ENCODE measurements around the gene ANKRD65.
"Not testable (repeated sequence)": the region's sequence is repeated elsewhere in the genome, so short reads cannot be mapped to it uniquely, and the experiment has no call there.

The ANKRD65 gene

DNA sequence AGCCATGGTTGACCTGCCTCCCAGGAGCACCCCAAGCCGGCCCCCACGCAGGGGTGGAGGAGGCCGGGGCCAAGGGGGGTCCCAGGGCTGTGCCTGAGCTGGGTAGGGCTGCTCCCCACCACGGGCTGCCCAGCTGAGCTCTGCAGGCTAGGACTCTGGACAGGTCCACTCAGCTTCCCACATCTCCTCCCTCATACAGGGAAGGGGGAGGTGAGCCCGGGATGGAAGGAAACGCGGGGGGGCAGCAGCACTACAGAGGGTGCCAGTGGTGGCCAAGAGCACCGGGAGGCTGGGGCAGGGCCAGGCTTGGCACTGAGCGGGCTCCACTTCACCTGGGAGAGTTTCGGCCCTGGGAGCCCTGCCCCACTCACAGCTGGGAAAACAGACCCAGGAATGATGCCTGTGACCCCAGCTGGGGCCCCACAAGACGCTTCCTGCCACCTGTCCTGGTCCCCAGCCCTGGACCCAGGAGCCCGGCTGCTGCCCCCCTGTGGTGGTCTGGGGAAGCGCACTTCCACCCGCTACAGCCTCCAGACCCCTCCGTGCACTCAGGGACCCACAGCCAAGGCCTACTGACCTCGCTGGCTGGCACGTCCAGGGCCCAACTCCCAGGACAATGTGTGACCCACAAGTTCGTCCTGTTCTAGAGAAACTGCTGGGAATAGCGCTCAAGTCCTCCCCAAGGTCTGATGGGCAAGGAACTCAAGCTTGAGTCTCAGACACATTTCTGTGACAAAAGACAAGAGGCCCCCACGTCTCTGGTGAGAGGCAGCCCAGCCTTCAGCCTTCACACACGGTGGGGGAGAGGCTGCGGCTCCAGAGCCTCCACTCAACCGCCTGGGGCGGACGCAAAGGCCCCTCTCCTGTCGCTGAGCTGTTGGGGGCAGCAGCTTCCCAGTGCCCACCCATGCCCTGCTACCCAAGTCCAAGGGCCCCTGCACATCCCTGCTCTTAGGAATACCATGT lies 49.0 kb downstream of the ANKRD65 start:
- peak overlapping the region; percentile 27 for H3K27ac ChIP-seq (ENCODE audit: low read length, poor library complexity, severe bottlenecking)
- peak overlapping the region in 1 of 2 experiments; percentile 25 for H3K4ac ChIP-seq (ENCODE audit: low read depth in 1 of 2, low read length in 2 of 2)
- H2BK120ac ChIP-seq (ENCODE audit: low read depth, low read length), result no peak overlapping the region
- H3K14ac ChIP-seq (ENCODE audit: low read length in 2 of 2), result no peak overlapping the region
- no peaks in the 10 kb centered on the region for H3K9me3 ChIP-seq (ENCODE audit: control insufficient read depth, low read length)
- peak overlapping the region; percentile 26 for H2BK15ac ChIP-seq (ENCODE audit: low read depth, poor library complexity, severe bottlenecking)
- H2AFZ ChIP-seq (ENCODE audit: low read depth, low read length), result no peak overlapping the region
- H2BK5ac ChIP-seq (ENCODE audit: low read depth, low read length, poor library complexity, severe bottlenecking), result no peak overlapping the region
- H4K8ac ChIP-seq (ENCODE audit: low read length), result peak overlapping the region; percentile 56
- DNase-seq, result peak; percentile 68
- peaks cover 11 to 40% of the 10 kb centered on the region in 2 experiments for H3K36me3 ChIP-seq (ENCODE audit: control insufficient read depth in 1 of 2, insufficient read depth in 2 of 2, low read depth in 1 of 2, low read length in 2 of 2)
- no peak overlapping the region for H3K18ac ChIP-seq (ENCODE audit: low read depth in 1 of 2, low read length in 2 of 2)
- H2BK12ac ChIP-seq (ENCODE audit: low read length in 2 of 2), result no peak overlapping the region
- H3K79me1 ChIP-seq (replicated peaks; ENCODE audit: low read length, poor library complexity, severe bottlenecking), result peaks cover 16% of the 10 kb centered on the region
- H3K4me3 ChIP-seq (ENCODE audit: insufficient read depth in 1 of 2, low read depth in 1 of 2, low read length in 2 of 2), result peak overlapping the region in 1 of 2 experiments; percentile 42
- H3K23ac ChIP-seq (ENCODE audit: low read length in 2 of 2), result no peak overlapping the region
- H3K9ac ChIP-seq (ENCODE audit: low read length), result peak overlapping the region; percentile 55
- H3K4me1 ChIP-seq (ENCODE audit: control insufficient read depth, insufficient read depth, low read depth, low read length), result peaks cover 35% of the 10 kb centered on the region
- H2AK5ac ChIP-seq (ENCODE audit: low read length, severe bottlenecking), result peak overlapping the region; percentile 33
- H3K4me2 ChIP-seq (ENCODE audit: low read length, poor library complexity, severe bottlenecking), result peak overlapping the region; percentile 45
- H3K27me3 ChIP-seq (ENCODE audit: control insufficient read depth in 1 of 2, insufficient read depth in 1 of 2, low read length in 2 of 2), result no peaks in the 10 kb centered on the region
- peak overlapping the region; percentile 43 for H4K91ac ChIP-seq (ENCODE audit: low read length)
- 54% methylated on average over 25 of the region's 26 CpGs for WGBS

DNA sequence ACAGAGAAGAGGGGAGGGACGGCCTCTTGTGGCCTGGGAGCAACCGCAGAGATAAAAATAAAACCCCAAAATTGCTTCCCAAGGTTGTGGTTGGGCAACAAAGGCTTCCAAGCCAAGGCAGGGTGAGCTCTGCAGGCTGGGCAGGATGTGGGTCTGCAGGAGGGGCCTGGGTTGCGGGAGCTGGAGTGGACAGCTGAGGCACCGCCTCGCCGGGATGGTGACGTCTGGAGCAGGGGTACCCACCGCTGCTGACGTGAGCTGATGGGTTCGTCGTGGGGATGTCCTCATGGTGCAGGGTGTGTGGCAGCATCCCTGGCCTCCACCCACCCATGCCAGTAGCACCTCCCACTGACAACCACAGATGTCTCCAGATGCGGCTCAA lies 49.7 kb downstream of the ANKRD65 start:
- H3K27ac ChIP-seq (ENCODE audit: low read length, poor library complexity, severe bottlenecking), result peak overlapping the region; percentile 27
- peaks cover 16% of the 10 kb centered on the region for H3K79me1 ChIP-seq (replicated peaks; ENCODE audit: low read length, poor library complexity, severe bottlenecking)
- H3K4me3 ChIP-seq (ENCODE audit: insufficient read depth in 1 of 2, low read depth in 1 of 2, low read length in 2 of 2), result peak overlapping the region in 1 of 2 experiments; percentile 42
- H3K14ac ChIP-seq (ENCODE audit: low read length in 2 of 2), result no peak overlapping the region
- no peak overlapping the region for H2BK12ac ChIP-seq (ENCODE audit: low read length in 2 of 2)
- H3K27me3 ChIP-seq (ENCODE audit: control insufficient read depth in 1 of 2, insufficient read depth in 1 of 2, low read length in 2 of 2), result no peaks in the 10 kb centered on the region
- H2BK120ac ChIP-seq (ENCODE audit: low read depth, low read length), result no peak overlapping the region
- no peak overlapping the region for H2AFZ ChIP-seq (ENCODE audit: low read depth, low read length)
- H4K91ac ChIP-seq (ENCODE audit: low read length), result peak overlapping the region; percentile 43
- DNase-seq, result no peak
- no peak overlapping the region for H3K4ac ChIP-seq (ENCODE audit: low read depth in 1 of 2, low read length in 2 of 2)
- no peak overlapping the region for H3K23ac ChIP-seq (ENCODE audit: low read length in 2 of 2)
- H4K8ac ChIP-seq (ENCODE audit: low read length), result no peak overlapping the region
- peak overlapping the region; percentile 37 for H3K9ac ChIP-seq (ENCODE audit: low read length)
- no peaks in the 10 kb centered on the region for H3K9me3 ChIP-seq (ENCODE audit: control insufficient read depth, low read length)
- H3K36me3 ChIP-seq (ENCODE audit: control insufficient read depth in 1 of 2, insufficient read depth in 2 of 2, low read depth in 1 of 2, low read length in 2 of 2), result peaks cover 11 to 38% of the 10 kb centered on the region in 2 experiments
- H3K4me2 ChIP-seq (ENCODE audit: low read length, poor library complexity, severe bottlenecking), result no peak overlapping the region
- WGBS, result 93% methylated on average over 12 of the region's 12 CpGs
- peaks cover 34% of the 10 kb centered on the region for H3K4me1 ChIP-seq (ENCODE audit: control insufficient read depth, insufficient read depth, low read depth, low read length)
- no peak overlapping the region for H2BK5ac ChIP-seq (ENCODE audit: low read depth, low read length, poor library complexity, severe bottlenecking)
- peak overlapping the region; percentile 30 for H2AK5ac ChIP-seq (ENCODE audit: low read length, severe bottlenecking)
- H3K18ac ChIP-seq (ENCODE audit: low read depth in 1 of 2, low read length in 2 of 2), result no peak overlapping the region
- H2BK15ac ChIP-seq (ENCODE audit: low read depth, poor library complexity, severe bottlenecking), result peak overlapping the region; percentile 26

DNA sequence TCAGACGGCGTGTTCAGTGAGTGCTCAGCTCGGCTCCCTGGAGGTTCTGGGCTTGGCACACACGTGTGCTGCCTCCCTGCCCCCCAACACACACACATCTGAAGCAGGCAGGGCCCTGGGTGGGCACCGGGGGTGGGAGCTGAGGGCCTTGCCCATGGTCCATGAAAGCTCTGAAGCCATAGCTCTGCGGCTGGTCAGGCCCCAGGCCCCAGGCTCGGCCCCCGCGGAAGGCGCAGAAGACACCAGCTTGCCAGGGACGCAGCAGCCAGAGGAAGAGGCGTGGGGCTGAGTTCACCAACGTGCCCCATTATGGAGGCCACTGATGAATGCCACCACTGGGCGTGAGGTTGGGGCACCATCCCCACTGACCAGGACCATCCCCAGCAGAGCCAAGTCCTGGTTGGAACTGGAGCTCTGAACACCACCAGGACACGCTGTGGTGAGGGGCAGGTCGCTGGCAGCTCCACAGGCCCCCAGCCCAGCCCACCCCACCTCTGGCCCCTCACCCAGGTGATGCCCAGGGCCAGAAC lies 50.2 kb downstream of the ANKRD65 start:
- Histone ChIP-seq H3K4ac (ENCODE audit: low read depth in 1 of 2, low read length in 2 of 2) (no peak overlapping the region), H3K4me1 (ENCODE audit: control insufficient read depth, insufficient read depth, low read depth, low read length) (peaks cover 30% of the 10 kb centered on the region), H4K8ac (ENCODE audit: low read length) (no peak overlapping the region), H3K4me3 (ENCODE audit: insufficient read depth in 1 of 2, low read depth in 1 of 2, low read length in 2 of 2) (no peak overlapping the region), H4K91ac (ENCODE audit: low read length) (no peak overlapping the region), H2AFZ (ENCODE audit: low read depth, low read length) (no peak overlapping the region), H2BK120ac (ENCODE audit: low read depth, low read length) (no peak overlapping the region), H3K9me3 (ENCODE audit: control insufficient read depth, low read length) (no peaks in the 10 kb centered on the region), H3K14ac (ENCODE audit: low read length in 2 of 2) (no peak overlapping the region), H3K23ac (ENCODE audit: low read length in 2 of 2) (no peak overlapping the region), H3K36me3 (ENCODE audit: control insufficient read depth in 1 of 2, insufficient read depth in 2 of 2, low read depth in 1 of 2, low read length in 2 of 2) (peaks cover 11 to 35% of the 10 kb centered on the region in 2 experiments), H3K27me3 (ENCODE audit: control insufficient read depth in 1 of 2, insufficient read depth in 1 of 2, low read length in 2 of 2) (no peaks in the 10 kb centered on the region), H2BK12ac (ENCODE audit: low read length in 2 of 2) (peak overlapping the region in 1 of 2 experiments; percentile 8), H2BK5ac (ENCODE audit: low read depth, low read length, poor library complexity, severe bottlenecking) (no peak overlapping the region), H3K27ac (ENCODE audit: low read length, poor library complexity, severe bottlenecking) (no peak overlapping the region), H3K9ac (ENCODE audit: low read length) (peak overlapping the region; percentile 38), H3K18ac (ENCODE audit: low read depth in 1 of 2, low read length in 2 of 2) (no peak overlapping the region), H3K4me2 (ENCODE audit: low read length, poor library complexity, severe bottlenecking) (no peak overlapping the region), H2AK5ac (ENCODE audit: low read length, severe bottlenecking) (no peak overlapping the region), H2BK15ac (ENCODE audit: low read depth, poor library complexity, severe bottlenecking) (no peak overlapping the region), H3K79me1 (replicated peaks; ENCODE audit: low read length, poor library complexity, severe bottlenecking) (peaks cover 10% of the 10 kb centered on the region)
- DNase-seq, result no peak
- WGBS, result 93% methylated on average over 14 of the region's 16 CpGs

DNA sequence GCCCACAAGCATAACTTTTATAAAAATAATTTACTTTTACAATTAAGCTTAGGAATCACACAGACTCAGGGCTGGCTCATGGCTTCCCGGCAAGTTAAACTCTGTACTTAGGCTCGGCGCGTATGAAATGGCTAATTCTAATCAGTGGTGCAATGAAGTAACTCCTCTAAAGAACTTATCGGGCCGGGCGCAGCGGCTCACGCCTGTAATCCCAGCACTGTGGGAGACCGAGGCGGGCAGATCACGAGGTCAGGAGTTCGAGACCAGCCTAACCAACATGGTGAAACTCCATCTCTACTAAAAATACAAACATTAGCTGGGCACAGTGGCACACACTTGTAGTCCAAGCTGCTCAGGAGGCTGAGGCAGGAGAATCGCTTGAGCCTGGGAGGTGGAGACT lies 51.0 kb downstream of the ANKRD65 start:
- H3K4me3 ChIP-seq (ENCODE audit: insufficient read depth in 1 of 2, low read depth in 1 of 2, low read length in 2 of 2); H3K23ac ChIP-seq (ENCODE audit: low read length in 2 of 2); H2BK12ac ChIP-seq (ENCODE audit: low read length in 2 of 2); H3K4ac ChIP-seq (ENCODE audit: low read depth in 1 of 2, low read length in 2 of 2); H3K14ac ChIP-seq (ENCODE audit: low read length in 2 of 2); H3K4me2 ChIP-seq (ENCODE audit: low read length, poor library complexity, severe bottlenecking); H2BK120ac ChIP-seq (ENCODE audit: low read depth, low read length); H3K18ac ChIP-seq (ENCODE audit: low read depth in 1 of 2, low read length in 2 of 2); H2AK5ac ChIP-seq (ENCODE audit: low read length, severe bottlenecking); H4K8ac ChIP-seq (ENCODE audit: low read length); H3K27me3 ChIP-seq (ENCODE audit: control insufficient read depth in 1 of 2, insufficient read depth in 1 of 2, low read length in 2 of 2); H3K9ac ChIP-seq (ENCODE audit: low read length); H4K91ac ChIP-seq (ENCODE audit: low read length); H2BK5ac ChIP-seq (ENCODE audit: low read depth, low read length, poor library complexity, severe bottlenecking); H2BK15ac ChIP-seq (ENCODE audit: low read depth, poor library complexity, severe bottlenecking); DNase-seq; H3K27ac ChIP-seq (ENCODE audit: low read length, poor library complexity, severe bottlenecking); H3K9me3 ChIP-seq (ENCODE audit: control insufficient read depth, low read length); H2AFZ ChIP-seq (ENCODE audit: low read depth, low read length): not testable (repeated sequence)
- WGBS, result 95% methylated on average over 13 of the region's 14 CpGs
- Histone ChIP-seq H3K79me1 (replicated peaks; ENCODE audit: low read length, poor library complexity, severe bottlenecking) (peaks cover 10% of the 10 kb centered on the region), H3K4me1 (ENCODE audit: control insufficient read depth, insufficient read depth, low read depth, low read length) (peaks cover 30% of the 10 kb centered on the region), H3K36me3 (ENCODE audit: control insufficient read depth in 1 of 2, insufficient read depth in 2 of 2, low read depth in 1 of 2, low read length in 2 of 2) (peaks cover 11 to 35% of the 10 kb centered on the region in 2 experiments)

Measured in mesenchymal stem cell (in vitro differentiated cells and primary cell).